ENCODE measurements around the gene GTF2IRD1. TPM values are rescaled to one million over a fixed set of nuclear protein-coding genes. Genes with fewer than 3 reads are reported as not detected.
"Not testable (repeated sequence)": the region's sequence is repeated elsewhere in the genome, so short reads cannot be mapped to it uniquely, and the experiment has no call there.

Gene GTF2IRD1
- total RNA-seq, 1 donor from 2014 or later = 0.39 TPM

DNA sequence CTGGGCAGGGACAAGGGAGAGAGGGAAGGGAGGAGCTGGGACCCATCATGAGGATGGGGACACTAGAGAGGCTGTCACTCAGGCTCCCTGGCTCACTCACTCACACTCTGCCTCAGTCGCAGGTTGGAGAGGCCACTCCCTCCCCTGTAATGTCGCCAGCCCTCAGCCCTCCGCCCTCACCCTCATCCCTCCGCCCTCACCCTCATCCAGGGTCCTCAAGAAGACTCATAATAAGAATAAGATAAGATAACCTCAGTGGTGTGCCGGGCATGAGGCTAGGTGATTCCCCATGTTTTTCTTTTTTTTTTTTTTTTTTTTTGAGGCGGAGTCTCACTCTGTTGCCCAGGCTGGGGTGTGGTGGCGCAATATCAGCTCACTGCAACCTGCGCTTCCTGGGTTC, 92.2 kb downstream of the GTF2IRD1 start:
- intact Hi-C loops (cut with micrococcal nuclease) = no loop called here

GRCh38 chr7:74553596-74554012, 99.9 kb downstream of the GTF2IRD1 start:
- intact Hi-C loops (cut with micrococcal nuclease) = not testable (repeated sequence)

DNA sequence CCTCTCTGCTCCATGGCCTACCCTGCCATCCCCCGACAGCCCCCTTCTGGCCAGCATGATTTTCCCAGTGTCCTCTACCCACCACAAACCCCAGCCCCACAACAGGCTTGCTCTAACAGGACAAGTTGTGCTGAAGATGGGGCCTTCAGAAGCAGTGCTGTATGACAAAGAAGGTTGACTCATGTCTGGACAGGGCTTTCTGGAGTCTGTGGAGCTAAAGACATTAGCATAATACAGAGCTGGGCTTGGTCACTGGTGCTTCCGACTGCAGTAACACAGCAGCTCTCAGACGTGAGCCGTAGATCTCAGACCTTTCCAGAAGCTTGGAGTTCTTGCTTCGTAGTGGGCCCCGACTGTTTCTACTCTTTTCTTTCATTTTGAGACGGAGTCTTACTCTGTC, 100.5 kb downstream of the GTF2IRD1 start:
- intact Hi-C loops (cut with micrococcal nuclease) = no loop called here

GRCh38 chr7:74560086-74560719, 106.5 kb downstream of the GTF2IRD1 start:
- intact Hi-C loops (cut with micrococcal nuclease) = no loop called here

DNA sequence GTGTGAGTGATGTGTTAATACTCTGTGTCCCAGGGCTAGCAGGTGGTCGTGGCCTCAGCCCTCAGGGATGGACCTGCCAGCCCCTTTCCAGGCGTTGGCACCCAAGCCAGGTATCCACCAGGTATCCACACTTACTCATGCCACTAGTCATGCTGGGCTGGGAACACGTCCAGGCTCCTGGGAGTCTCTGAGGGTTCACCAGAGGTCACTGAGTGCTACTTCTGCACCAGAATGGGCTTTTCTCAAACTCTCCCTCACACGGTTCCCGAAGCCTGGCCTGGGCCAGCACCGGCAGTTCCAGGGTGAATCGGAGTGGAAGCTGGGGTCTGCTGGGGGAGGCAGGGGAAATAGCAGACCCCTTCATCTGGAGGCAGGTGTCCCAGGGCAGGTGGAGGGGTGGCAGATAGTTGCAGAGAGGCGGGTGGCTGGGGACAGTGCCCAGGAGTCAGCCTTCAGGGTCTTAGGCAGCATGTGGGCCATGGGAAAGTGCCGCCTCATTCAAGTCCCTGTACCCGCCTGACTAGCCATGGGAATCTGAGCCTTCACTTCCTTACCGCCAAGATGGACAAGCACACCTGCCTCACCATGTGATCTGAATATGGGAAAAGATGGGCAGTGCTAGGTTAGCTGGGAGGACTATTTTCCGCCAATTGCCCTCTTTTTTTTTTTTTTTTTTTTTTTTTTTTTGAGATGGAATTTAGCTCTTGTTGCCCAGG, 108.3 kb downstream of the GTF2IRD1 start:
- intact Hi-C loops (cut with micrococcal nuclease) = no loop called here

GRCh38 chr7:74563639-74564038, 109.9 kb downstream of the GTF2IRD1 start:
- intact Hi-C loops (cut with micrococcal nuclease) = not testable (repeated sequence)

GRCh38 chr7:74567318-74567668, 113.6 kb downstream of the GTF2IRD1 start:
- intact Hi-C loops (cut with micrococcal nuclease) = loop anchor here (2.0 kb wide), 1 partner anchor 116 kb away; no protein-coding TSS in a partner anchor

- intact Hi-C loops (cut with micrococcal nuclease) = no loop called here
These were observed 115.0 kb downstream of the GTF2IRD1 start for GRCh38 chr7:74568658-74569057.

- intact Hi-C loops (cut with micrococcal nuclease) = no loop called here
These were observed 115.9 kb downstream of the GTF2IRD1 start for GRCh38 chr7:74569501-74570075.

DNA sequence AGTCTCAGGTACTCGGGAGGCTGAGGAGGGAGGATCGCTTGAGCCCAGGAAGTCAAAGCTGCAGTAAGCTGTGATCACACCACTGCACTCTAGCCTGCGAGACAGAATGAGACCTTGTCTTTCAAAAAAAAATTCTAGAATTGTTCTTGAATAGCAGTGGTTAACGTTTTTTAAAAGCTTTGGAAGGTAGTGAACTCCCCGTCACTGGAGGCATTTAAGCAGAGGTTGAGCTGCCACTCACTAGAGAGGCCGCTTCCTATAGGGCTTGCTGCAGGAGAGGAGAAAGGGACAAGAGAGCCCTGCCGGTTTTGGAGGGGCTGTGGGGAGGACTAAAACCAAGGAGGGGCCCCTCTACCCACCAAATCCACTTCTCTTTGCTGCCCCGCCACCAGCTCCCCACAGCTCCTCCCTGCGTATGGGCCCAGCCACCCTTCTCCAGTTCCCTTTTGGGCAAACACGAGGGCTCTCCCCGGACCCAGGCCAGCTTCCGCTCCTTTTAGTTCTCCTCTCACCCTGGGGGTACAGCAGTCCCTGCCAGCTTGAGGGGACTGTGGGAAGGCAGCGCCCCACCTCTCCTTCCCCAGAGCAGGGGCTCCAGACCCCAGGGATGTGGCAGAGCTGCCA, 116.9 kb downstream of the GTF2IRD1 start:
- intact Hi-C loops (cut with micrococcal nuclease) = no loop called here

GRCh38 chr7:74572301-74572979, 118.7 kb downstream of the GTF2IRD1 start:
- intact Hi-C loops (cut with micrococcal nuclease) = no loop called here

DNA sequence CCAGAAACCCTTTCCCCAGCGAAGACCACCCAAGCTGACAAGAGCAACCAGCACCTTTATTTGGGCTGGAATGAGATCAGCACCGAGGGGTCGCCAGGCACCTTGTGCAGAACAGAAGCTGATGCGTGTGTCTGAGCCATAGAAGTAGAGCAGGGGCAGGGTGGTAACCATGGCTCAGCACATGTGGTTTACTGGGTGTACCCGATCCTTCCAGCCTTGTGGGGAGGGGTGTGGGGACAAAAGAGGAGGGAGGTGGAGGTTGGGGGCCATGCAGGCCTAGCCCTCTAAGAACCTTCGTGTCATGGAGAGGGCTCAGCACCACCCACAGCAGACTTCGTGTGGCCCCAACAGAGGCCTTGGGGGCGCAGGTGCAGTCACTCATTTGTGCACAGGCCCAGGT, 119.8 kb downstream of the GTF2IRD1 start:
- intact Hi-C loops (cut with micrococcal nuclease) = no loop called here

GRCh38 chr7:74575083-74575784, 121.5 kb downstream of the GTF2IRD1 start:
- intact Hi-C loops (cut with micrococcal nuclease) = no loop called here

GRCh38 chr7:74575811-74576210, 122.1 kb downstream of the GTF2IRD1 start:
- intact Hi-C loops (cut with micrococcal nuclease) = no loop called here

DNA sequence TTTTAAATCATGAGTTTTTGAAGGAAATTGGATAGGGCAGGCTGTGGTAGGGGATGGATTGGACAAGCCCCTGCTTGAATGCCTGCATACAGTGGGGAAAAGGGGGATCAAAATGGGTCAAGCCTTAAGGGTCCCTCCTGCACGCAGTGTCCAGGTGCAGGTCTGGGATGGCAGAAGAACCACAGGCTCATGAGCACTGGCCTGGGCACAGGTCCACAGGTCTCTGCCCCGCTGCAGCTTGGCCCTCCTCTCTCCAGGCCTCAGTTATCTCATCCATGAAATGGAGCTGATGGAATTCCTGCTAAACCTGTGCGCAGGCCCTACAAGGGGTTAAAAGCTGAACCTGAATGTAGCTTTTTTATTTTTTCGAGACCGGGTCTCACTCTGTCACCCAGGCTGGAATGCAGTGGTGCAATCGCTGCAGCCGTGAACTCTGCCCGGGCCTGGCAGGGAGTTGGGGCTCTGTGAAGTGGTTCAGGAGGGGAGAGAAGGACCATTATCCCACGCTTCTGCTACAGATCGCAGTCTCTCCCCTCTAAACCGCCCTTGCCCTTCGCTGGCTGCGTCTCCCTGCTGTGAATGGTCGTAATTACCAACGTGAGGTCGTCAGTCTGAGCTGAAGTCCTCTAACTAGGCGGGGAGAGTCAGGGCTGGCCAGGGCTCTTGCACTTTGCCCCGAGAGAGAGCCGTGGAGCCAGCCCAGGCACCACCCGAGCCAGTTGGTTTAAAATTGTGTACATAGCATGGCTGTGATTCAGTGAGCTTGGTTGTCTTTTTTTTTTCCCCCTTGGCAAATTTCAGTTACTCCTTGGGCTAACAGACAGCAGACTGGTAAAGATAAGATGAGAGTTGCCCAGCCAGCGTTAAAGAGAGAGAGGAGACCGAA, 126.3 kb downstream of the GTF2IRD1 start:
- intact Hi-C loops (cut with micrococcal nuclease) = no loop called here

- intact Hi-C loops (cut with micrococcal nuclease) = no loop called here
These were observed 128.3 kb downstream of the GTF2IRD1 start for GRCh38 chr7:74581916-74582440.

- intact Hi-C loops (cut with micrococcal nuclease) = no loop called here
These were observed 128.8 kb downstream of the GTF2IRD1 start for GRCh38 chr7:74582447-74583039.

DNA sequence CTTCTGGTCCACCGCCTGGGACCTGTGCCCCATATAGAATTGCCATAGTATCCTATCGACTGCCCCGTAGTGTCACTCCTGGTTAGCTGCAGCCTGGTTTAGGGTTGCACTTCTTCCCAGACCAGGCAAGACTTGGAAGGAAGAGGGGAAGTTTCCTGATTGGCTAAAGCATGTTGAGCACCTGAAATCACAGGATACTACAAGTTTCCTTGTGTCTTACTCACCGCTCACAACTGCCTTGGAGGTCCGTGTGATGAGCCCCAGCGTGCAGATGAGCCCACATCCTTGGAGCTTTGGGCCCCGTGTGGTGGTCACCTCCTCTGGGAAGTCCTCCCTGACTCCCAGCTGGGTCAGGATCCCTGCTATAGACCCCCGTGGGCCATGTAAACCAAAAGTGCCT, 129.9 kb downstream of the GTF2IRD1 start:
- intact Hi-C loops (cut with micrococcal nuclease) = no loop called here

- intact Hi-C loops (cut with micrococcal nuclease) = no loop called here
These were observed 130.7 kb downstream of the GTF2IRD1 start for GRCh38 chr7:74584160-74584954.
